HG03175 (cell line): ENCODE measurements around the gene CACNA1D.

Source experiments
- ATAC-seq: cut with Tn5 transposase; IDR thresholded peaks from one replicate; pipeline ENCODE4 v1.9.1; 2021; ENCODE audit warnings: mild to moderate bottlenecking, moderate library complexity; ENCODE audit not compliant: unreplicated experiment

CACNA1D gene

DNA sequence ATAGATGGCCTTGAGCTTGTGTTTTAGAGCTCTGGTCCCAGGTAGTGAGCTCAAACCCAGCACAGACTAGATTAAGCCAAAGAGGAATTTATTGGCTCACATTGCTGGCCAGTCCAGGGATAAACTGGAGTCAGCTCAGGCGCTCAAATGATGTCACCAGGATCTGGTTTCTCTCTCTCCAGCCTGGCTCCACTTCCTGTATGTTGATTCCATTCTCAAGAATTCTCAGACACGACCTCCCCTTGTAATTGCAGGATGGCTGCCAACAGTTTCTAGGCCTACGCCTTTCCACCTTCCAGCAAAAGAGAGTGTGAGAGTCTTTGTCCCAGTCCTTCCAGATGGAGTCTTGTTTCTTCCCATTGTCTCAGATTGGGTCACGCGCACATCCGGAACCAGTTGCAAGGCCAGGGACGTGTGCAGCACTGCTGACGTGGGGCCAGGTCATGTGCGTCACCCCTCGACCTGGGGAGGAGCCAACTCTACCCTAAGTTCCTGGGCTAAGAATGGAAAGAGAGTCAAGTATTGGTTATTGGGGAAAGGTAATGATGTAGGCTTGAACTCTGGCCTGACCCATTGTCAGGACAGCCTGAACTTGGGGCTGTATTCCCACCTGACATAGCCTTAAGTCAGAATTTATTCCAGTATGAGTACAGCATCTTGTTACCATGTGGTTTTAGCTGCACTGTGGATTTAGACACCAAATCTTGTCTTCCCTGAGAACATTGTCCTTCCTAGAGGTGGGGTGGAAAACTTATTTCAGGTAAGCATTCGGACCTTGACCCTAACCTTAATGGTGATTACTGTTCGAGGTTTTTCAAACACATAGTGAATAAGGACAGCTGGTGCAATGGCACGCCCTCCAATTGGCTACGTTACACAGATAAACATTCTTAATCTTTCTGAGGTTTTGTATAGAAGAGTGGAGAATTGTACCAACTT, 31.6 kb downstream of the CACNA1D start:
- no peak for ATAC-seq

DNA sequence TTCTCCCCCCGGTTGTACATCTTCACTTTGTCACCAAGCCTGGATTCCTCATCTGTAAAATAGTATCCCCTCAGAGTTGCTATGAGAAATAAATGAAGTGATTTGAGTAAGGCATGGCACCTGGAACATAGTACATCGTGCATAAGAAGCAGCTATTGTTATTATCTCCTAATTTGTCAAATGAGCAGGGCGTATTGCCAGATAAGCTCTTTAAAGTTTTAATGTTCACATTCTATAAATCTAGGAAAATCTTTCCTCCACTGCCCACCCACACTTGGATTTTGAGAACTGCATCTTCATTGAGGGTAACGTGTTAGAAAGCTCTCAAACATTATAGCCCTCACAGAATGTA, 32.3 kb downstream of the CACNA1D start:
- no peak for ATAC-seq

DNA sequence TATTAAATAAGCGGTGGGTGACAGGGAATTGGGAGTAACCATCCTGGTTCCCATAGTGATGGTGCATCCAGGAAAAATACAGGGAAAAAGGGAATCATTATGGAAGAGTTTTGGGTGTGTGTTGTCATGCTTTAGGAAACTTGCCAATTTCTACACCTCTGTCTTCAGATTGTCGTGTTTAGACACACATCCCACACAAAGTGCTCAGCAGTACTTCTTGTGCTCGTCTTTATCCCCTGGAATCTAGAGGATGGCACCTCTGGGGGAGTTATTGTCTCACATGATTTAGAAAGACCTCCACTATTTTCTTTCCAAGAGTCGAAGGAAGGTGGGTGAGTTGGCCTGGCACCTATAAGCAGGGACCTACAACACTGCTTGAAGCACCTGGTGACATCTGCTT, 35.8 kb downstream of the CACNA1D start:
- no peak for ATAC-seq

- no peak for ATAC-seq
These were observed 37.3 kb downstream of the CACNA1D start for GRCh38 chr3:53531749-53532148.

DNA sequence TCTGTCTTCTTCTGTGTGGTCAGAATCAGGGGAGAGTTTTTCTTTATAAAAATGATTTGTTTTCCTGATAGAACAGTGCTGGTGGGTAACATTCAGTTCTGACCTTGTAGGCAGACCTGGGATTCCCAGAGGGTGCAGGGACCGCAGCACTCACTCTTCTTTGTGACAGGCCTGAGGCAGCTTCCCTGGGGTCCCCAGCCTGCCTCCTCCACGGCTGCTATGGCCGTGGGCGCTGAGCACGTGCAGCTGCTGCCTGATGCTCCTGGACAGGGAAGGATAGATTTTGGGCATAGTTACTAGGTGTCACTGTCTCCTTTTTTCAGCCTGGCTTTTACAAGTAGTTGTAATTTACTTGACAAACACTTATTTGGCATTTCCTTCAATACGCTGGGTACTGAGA, 39.1 kb downstream of the CACNA1D start:
- ATAC-seq = no peak

GRCh38 chr3:53534216-53534615, 39.8 kb downstream of the CACNA1D start:
- no peak for ATAC-seq

- ATAC-seq = no peak
These were observed 40.4 kb downstream of the CACNA1D start for GRCh38 chr3:53534676-53535400.

DNA sequence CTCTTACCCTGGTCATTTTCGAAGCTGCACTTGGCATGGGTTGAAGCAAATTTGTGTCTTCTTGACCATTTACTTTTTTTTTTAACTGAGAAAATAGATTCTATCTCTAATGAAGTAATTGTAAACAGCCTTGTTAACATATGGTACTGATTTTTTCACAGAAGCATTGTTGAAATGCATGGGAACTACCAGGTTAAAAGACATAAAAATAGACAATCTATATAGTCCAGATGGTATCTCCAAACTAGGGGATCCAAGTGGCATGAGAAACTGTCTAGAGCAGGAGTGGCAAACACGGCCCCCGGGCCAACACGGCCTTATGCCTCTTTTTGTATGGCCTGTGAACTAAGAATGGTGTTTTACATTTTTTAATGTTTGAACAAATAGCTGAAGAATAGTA, 41.9 kb downstream of the CACNA1D start:
- ATAC-seq = no peak

DNA sequence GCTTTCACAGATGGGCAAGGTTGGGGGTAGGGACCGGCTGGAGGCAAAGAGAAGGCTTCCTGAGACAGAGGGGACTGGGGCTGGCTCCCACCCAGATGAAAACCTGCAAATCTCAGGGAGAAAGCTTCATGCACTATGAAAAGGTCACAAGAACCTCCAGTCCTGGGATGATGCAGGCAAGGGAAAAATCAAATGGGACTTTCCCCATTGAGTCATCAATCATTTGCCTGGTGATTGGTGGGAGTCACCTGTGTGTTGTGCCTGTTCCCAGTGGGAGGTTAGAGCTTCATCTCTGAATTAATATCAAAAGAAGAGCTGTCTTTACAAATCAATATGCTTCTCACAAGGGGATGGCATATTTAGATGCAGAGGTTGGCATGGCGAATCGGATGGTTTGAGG, 49.9 kb downstream of the CACNA1D start:
- ATAC-seq = no peak

GRCh38 chr3:53545310-53545995, 51.0 kb downstream of the CACNA1D start:
- ATAC-seq = no peak

- no peak for ATAC-seq
These were observed 51.6 kb downstream of the CACNA1D start for GRCh38 chr3:53545996-53546359.

DNA sequence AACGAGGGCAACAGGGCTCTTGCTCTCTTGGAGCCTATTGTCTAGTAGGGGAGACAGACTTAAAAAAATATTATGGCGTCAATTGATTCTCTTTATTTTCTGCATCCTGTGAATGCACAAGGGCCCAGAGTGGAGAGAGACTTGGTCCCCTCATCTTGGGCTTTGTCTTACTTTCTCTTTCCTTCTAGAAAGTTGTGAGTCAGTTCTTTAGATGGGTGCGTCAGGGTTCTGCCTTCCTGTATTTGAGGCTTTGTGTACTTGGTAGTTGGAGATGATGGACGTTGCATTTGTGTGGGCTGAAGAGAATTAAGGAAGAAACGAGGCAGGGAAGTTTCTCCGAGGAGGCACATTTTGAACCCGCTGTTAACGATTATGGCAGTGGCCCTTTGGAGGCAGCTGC, 52.9 kb downstream of the CACNA1D start:
- no peak for ATAC-seq

DNA sequence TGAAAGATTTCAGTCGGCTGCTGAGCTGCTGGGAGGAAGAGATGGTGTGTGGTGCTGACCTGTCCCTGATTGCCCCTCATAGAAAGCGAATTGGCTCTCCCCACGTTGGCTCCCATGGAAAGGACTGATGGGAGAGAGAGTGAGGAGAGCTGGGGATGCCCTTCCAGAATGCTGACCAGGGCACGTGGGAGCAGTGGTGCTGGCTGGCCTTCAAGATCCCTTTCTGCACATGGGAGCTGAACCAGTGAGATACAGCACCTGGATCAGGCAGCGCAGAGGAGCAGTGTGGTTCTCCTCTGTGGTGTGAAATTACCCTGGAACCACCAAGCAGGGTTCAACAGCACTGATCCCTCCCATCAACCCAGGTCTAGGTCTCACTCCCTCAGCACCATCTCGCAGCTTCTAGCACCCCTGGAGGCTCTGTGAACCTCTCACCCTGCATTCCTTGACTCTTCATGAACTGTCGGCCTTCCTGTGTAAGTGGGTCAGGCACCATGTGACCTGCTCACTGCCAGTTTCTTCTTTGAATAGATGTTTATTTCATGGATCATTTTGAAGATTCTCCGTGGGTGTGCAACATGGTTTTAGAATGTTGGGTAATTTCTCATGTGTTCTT, 55.7 kb downstream of the CACNA1D start:
- ATAC-seq = no peak

DNA sequence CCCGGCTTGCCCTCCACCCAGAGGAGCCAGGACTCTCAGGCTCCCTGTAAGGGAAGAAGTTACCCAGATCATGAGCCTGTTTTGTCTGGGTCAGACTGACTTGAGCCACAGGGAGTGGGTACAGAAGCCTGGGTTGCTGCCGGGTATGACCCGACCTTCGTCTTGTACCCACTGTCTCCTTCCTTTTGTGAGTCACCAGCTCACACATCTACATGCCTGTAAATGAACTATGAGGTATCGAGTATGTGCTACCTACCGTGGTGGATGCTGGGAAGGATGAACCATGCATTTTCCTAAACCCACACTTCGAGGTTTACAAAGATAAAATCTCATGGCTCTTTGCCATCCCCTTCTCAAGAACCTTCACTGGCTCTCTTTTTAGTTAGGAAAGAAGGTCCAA, 56.9 kb downstream of the CACNA1D start:
- ATAC-seq = no peak

- no peak for ATAC-seq
These were observed 58.3 kb downstream of the CACNA1D start for GRCh38 chr3:53552730-53553129.

GRCh38 chr3:53553200-53553599, 58.8 kb downstream of the CACNA1D start:
- ATAC-seq = no peak

GRCh38 chr3:53554559-53555067, 60.2 kb downstream of the CACNA1D start:
- peak; percentile 90 for ATAC-seq

DNA sequence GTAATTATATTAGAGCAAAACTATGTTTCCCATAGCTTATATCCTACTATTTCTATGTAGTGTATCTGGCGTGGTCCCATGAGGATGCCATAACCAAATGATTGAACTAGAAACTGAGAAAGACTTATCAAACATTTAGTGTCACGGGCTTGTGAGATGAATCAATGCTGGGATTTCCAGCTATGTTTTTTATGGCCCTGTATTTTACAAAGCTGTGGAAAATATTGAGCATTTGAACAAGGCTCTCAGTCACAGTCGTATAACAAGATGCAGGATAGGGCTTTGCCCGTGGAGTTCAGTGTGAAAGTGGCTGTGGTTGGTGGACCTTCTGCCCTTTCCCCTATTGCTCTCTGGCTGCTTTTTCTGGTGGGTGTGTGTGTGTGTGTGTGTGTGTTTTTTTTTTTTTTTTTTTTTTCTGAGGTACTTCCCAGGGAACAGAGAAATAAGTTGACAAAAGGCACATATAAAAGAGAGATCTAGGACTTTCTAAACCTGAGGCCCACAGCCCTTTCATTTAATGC, 60.7 kb downstream of the CACNA1D start:
- peak; percentile 58 for ATAC-seq

- ATAC-seq = no peak
These were observed 72.2 kb downstream of the CACNA1D start for GRCh38 chr3:53566461-53567145.

GRCh38 chr3:53570081-53570480, 75.7 kb downstream of the CACNA1D start:
- ATAC-seq = no peak
